Tongue (tissue), 2 donors: ENCODE measurements around the gene RELT. TPM values are rescaled to one million over a fixed set of nuclear protein-coding genes. Genes with fewer than 3 reads are reported as not detected.
"Not testable (repeated sequence)": the region's sequence is repeated elsewhere in the genome, so short reads cannot be mapped to it uniquely, and the experiment has no call there.

Experiments used
- DNase-seq: peaks from one replicate; pipeline ENCODE4 v3.0.0-alpha.2; 2015
- total RNA-seq: library from RNA; depleted of rRNA; stranded (reverse); fragments of >200 nt; gene quantifications from one replicate; pipeline ENCODE4 v1.2.3, GENCODE V29; 2014

RELT gene
- total RNA-seq, 1 donor from 2014 or later: 5.8 TPM

DNA sequence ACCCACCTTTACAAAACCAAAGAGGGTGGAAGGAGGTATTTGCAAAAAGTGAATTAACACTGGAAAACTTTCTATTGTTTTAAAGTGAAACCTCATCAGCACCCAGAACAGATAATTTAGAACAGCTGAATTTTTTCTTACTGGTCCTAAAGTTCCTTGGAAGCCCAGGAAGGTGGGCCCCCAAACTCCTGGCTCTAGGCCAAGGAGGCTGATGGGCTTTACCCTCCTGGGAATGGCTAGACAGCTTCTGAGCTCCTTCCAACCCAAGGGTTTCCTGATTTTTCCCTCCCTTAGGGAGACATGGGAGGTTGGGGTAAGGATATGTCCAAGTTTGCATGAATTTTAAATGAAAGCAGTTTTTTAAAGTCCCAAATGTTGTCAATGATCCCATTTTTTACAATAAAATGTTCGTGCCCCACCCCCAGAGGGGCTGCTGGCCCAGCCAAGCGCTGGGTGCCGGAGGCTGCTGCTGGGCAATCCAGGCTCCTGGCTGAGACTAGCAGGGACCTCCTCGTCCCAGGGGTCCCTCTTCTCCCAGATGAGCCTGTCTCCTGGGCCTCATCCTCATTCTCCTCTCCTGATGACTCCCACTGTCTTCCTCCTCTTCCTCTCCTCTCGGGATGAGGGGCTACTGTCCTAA, 28.4 kb downstream of the RELT start:
- no peak for DNase-seq

DNA sequence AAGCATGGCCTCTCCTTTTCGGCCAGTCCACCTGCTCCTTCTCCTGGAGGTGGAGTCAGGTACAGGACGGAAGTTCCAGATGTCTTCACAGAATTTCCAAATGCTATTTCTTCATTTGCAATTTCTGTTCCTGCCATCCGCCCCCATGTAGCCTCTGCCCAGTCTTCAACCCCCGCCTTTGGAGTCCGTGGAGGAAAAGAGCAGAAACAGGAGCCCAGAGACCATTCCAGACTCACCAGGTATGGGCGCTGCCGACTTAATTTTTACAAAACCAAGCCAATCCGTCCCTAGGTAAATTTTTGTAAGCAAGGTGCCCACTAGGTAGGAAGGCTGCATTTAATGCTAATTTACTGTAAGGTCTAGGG, 28.9 kb downstream of the RELT start:
- no peak for DNase-seq

DNA sequence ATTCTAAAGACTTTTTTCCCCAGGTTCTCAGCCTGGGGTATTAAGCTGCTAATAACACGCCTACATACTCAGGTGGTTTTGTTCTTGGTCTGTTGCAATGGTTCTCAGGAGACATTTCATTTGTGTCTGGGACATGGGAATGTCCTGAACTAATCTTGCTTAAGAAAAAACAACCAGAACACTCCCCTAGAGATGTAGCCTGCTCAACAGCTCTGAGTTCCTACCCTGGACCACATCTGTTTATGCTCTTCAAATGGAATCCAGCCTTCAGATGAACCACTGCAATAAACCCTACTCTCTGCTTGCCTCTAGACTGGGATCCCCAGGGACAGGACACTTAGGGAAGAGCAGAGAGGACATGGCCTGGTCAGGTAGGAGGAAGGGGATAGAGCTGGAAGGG, 29.9 kb downstream of the RELT start:
- no peak for DNase-seq

DNA sequence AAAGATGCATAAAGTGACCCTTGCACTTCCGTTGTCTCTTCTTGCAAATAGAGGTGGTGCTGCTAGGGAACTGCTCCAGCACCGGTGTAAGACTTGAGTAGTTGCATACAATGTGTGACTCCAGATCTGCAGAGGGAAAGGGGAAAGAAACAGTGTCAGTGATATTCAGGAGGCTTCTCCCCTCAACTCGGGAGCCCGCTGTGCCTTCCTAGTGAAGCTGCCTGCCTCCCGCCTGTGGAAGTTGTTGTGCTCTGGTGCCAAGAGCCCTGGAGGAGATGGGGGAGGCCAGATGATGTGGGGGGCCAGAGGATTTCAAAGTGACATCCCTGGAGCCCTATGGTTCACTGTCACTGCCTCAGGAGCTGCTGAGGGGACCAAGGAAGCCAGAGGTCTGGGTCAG, 30.4 kb downstream of the RELT start:
- DNase-seq: no peak

DNA sequence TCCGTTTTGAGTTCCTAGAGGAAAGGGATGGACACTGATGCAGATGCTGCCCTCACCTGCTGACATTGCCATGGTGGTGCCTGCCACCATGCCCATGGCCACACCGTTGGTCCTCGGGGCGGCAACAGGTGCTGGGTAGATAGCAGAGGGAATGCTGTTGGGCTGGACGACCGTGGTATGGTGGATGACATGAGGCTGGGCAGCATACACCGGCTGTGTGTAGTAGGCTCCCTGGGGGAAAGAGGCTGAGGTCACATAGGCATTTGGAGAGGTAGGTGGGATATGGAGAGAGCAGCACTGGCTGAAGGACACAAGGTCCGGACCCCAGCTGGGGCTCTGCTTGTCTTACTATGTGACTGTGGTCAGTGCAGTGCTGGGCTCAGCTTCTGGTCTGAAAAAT, 33.2 kb downstream of the RELT start:
- DNase-seq: no peak

DNA sequence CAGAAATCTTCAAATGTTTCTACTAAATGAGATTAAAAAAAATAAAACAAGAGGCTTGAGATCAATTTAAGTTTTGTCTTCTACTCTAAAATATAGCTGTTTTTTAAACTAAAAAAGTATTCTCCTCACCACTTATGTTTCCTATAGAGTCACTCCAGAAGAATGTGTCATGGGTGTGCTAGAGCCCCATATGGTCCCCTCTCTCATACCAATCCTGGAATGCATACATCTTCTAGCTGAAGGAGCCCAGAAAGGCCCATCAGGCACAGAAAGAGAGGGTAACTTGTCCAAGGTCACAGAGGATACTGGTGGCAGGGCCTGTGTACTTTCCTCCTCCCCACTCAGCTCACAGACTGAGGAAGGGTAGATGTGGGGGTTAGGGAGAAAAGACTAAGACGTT, 34.4 kb downstream of the RELT start:
- DNase-seq: no peak

DNA sequence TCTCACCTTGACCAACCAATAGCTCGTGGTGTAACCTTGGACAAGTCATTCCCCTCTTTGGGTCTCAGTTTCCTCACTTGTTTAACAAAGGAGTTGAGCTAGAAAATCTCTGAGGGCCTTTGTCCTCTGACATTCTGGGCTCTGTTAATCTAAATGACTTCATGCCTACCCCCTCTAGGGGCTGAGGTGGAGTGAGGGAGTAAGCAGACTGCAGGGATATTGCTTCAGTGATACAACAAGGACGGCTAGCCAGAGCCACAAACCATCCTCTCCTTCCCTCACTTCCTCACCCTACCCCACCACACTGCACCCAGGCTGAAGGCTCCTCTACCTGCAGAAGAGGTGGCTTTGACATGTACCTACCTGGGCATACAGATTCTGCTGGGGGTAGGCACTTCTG, 34.8 kb downstream of the RELT start:
- no peak for DNase-seq

DNA sequence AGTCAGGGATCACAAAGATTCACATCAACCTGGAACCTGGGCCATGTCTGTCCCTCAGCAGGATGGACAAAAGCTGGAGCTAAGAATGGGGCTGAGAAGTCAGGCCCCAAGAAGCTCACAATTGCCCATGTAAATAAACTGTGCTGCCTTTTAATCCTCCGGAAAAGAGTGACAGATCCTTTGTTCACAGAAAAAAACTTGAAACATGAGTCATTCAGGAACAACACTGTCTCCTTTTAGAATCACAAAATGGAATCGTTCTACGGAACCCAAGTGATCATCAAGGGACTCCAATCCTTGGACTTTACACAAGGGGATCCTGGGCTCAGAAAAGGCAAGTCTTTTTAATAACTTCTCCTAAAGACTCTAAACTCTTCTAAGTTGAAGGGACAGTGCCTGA, 36.1 kb downstream of the RELT start:
- no peak for DNase-seq

DNA sequence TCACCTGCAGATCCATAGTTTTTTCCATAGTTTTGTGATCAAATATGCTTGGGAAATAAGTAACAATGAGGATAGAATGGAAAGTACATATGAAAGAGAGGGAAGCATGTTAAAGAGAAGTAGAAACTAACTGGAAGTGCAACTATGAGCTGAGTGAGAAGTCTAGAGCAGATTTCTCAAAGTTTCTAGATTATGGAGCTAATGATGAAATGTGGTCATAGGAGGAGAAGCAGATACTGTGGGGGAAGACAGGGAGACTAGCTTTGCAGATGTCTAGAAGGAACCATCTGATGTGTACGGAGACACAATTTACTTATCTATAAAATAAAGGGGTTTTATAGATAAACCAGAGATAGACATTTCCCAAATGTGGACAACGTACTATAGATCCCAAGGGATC, 37.1 kb downstream of the RELT start:
- no peak for DNase-seq

DNA sequence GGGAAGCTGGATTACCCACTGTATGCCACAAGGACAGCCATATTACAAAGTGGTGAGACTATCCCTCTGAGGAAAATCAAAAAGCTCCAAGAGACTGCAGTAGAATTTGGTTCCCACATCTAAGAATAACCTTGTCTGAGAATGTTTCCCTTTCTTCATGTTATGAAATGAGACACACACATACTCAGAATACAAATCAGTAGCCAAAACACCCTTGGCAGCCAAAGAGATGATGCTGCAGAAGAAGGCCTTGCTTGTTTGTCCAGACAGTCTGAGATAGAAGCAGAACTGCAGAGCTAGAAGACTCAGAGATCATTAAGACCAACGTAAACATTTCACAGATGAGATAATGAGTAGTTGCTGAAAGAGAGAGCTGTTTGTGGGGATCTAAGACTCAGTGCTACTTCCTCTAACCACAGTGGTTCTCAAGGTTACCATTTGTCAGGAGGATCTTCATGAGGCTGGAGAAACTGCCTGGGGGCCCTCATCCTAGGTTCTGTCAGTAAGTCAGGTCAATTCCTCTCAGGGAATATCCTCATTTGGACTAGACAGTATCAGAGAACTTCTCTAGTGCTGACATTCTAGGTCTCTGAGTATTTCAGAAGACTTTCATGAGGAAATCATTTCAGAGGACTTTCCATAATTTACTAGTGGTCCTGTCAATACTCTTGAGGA, 38.9 kb downstream of the RELT start:
- DNase-seq: no peak

DNA sequence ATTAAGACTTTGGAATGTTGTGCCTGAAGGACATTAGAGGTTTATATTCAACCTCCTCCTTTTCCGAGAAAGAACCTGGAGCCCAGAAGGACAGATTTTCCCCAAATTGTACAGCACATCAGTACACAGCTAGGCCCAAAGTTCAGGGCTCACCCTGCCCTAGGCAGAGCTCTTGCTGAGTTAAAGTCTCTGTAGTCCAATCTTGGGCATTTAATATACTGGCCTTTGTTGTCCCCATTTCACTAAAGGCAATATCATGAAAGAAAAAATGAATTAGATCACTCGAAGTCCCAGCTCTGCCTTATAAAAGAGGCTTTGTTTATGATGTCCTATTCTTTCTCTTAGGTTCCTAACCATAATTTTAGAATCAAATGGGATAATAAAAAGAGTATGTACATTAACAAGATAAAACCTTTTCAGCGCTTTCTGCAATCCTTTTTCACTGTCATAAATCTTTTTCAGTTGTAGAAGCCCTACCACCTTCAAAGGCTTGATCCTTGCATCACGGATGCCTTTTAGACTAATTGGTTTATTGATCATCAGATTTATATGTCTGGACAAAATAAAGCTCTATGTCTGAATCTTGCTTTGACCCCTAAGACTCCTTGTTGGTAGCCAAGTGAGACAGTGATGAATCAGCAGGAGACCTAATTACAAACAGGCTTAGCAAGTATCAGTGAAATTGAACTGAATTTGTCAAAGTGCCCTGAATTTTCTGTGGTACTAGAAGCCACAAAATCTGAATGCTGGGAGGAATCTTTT, 39.8 kb downstream of the RELT start:
- DNase-seq: no peak

DNA sequence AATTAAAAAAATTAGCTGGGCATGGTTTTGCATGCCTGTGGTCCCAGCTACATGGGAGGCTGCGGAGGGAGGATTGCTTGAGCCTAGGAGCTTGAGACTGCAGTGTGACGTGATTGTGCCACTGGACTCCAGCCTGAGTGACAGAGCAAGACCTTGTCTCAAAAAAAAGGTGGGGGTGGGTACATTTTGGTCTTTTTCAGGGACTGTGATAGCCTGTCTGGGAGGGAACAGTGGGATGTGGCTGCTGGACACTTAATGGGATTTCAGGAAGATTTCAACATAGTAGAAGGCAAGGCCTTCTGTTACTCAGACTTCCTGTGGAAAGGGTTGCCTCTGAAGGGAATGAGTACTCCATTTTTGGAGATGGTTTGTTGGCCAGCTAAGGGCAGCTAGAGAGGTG, 40.6 kb downstream of the RELT start:
- DNase-seq: no peak

DNA sequence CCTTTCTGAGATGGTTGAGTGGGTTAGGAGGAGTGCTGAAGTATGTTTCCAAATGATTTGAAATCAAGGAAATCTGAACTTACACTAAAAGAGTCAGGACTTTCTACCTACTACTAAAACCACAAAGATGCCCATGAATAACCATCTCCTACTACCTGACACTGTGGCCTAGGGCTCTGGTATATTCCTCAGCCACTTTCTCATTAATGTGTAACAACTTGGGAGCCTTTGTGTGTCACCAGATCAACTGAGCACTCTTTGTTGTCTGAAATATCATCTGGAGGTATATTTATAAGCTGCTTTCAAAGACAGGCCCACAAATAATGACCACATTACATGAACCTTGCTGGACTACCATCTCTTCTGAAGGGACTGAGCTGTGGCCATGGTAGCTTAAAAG, 43.9 kb downstream of the RELT start:
- no peak for DNase-seq

DNA sequence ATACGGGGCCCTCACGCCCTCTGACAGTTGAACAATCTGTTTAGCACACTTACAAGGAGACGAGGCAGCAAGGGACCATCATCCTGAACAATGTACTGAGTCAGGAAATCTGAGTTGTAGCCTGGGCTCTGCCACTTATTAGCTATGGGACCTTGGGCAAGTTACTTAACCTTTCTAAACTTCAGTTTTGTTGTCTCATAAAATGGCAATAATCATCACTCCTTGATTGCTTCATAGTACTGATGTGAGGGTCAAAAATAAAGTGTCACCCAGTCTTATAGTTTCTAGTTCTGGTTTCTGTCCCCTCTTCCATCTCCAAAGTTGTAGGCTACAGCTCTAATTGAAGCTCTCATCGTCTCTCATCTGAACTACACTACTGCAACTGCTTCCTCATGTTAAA, 46.7 kb downstream of the RELT start:
- no peak for DNase-seq

DNA sequence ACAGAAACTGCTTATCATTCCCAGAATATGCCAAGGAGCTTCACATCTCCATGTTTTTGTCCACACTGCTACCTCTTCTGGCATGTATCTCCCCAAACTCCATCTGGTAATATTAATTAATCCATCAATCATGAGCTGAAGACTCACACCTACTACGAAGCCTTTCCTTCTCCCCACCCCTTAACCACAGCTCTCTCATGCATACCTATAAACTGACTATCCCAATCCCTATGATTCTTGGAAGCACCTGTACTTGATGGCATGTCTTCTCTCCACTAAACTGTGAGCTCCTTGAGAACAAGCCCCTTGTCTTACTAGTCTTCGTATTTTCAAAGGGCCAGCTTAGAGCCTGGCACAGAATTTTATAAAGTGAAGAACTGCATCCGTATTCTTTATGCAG, 47.3 kb downstream of the RELT start:
- DNase-seq: no peak

DNA sequence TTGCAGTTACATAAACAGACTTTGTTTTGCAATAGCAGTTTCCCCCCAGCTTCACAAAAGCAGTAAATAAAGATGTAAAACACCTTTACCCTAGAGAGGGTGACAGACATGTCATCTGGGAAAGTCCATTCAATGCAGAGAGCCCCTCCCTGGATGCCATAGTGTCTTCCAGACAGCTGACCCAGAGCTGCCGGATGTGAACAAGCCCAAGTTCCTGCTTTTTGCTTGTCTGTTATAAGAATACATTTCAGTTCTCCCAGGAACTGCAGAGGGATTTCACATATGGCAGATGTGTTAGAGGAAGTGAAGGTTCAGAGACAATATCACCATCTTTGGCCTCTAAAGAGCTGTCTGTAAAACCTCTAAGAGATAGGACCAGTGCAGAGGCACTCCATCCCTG, 48.9 kb downstream of the RELT start:
- no peak for DNase-seq

DNA sequence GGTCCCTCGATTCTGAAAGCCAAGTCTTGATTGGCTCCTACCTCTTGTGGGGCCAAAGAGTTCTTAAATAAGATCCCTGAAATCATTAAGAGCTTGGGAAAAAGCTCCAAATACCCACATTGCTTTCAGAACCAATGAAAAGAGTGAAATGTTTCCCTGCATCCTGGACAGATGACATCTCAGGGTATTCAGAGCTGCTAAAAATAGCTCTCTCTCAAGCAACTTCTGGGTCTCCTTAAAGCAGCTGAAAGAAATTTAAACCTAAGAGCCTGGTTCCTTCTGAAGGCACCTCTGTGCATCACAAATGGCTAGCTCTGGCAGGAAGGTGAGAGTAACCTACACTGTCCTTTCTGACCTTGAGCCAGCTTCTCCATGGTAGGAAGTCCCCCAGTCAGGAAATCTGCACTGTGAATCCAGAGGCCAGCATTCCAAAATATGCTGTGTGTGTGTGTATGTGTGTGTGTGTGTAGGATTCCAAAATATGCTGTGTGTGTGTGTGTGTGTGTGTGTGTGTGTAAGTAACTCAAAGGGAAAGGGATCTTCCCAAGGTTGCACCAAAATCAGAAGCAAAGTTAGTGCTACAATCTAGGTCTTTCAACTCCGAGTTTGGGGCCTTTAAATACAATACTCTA, 50.1 kb downstream of the RELT start:
- DNase-seq: peak; percentile 32

DNA sequence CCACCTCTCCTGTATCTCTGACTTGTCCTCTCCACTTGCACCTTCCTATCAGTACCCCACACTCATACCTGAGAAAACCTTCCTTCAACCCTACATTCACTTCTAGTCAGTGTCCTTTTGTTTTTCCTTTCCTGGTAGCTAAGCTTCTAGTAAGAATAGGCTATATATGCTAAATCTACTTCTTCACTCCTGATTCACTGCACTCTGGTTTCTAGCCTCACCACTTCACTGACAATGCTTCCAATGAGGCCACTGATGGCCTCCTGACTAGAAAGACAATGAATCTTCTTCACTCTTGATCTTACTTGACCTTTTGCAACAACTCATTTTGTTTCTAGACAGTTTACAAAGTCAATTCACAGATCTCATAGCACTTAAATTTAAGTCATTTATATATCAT, 52.0 kb downstream of the RELT start:
- DNase-seq: no peak

DNA sequence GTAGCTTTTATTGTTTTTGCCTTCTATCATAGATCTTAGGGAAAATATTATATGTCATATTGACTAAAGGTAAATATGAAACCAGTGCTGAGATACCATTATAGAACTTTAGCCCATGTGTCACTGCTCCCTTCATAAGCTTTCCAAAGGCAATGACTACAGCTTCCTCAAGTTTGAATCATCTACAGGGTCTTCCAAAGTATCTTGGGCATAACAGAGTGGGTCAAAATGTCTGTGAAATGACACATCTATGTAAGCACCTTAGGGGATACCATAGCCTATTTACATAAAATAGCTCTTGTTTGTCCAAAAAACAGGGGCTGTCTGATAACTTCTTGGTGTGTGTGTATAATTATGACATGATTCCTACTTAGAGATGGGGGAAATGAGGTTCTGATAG, 52.5 kb downstream of the RELT start:
- no peak for DNase-seq

DNA sequence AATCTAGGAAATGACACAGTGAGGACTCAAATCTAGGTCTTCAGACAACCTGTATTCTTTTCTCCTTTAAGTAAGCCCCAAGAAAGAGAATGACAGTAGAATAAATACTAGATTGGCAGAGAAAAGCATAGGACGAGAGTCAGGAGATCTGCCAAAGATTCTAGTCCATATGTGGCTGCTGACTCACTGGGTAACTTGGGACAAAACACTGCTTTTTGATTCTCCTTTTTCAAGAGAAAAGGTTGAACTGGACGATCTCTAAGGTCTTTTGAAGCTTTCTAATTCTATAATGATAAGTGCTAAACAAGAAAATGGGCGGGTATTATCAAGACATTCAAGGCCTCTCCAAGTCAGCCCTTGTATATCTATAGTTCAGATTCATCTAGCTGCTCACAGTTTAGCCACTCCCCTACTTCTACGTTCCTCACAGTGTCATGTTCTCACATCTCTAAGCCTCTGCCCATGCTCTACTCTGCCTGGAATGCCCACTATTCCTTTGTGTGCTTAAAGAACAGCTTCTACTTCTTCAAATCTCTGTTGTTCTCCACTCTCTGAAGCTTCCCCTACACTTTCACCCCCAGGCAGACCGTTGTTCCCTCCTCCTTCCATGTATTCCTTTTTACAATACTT, 53.0 kb downstream of the RELT start:
- DNase-seq: peak; percentile 14

DNA sequence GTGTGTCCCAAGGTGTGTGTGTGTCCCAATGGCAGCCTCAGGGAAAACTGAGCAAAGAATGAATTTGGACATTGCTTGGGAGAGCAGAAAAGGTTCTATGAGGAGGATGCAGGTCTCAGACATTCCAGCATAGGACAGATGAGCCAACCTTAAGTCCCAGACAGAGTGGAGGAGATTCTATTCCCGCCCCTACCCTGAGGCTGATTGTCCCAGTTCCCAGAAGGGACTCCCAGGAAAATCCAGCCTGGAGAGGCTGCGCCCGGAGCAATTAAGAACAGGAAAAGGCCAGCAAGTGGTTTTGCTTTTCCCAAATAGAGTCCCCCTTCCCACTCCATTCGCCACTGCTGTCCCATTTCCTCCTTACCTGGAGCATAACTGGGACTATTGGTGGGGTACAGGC, 54.1 kb downstream of the RELT start:
- no peak for DNase-seq

DNA sequence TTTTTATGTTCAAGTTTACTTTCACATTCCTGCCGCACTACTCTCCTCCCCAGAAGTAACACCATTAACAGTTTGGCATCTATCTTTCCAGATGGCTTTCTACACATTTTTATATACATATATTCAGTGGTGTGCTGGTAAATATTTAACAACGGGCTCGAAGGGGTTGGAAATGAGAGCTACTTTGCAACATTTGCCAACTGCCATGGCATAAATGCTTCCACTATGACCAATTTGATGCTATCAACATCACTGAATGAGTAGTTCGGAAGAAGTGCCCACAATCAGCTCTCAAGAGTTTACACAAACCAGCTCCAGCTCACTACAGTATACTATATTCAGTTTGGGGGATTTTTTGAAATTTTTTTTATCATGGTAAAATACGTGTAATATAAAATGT, 55.2 kb downstream of the RELT start:
- no peak for DNase-seq

DNA sequence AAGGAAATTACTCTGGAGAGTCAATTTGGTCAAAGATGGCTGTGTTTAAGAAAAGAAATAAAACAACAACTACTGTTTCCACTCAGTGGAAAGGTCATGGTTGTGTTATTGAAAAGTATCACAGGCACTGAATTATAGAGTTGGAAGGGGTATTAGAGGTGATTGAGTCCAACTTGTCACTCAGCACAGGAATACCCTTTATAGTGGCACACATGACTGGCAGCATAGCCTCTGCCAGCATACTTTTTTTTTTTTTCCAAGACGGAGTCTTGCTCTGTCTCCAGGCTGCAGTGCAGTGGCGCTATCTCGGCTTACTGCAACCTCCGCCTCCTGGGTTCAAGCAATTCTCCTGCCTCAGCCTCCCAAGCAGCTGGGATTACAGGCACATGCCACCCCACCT, 60.7 kb downstream of the RELT start:
- not testable (repeated sequence) for DNase-seq
